GM19023 (cell line): ENCODE results near the gene DPCD.

Experiments
- ATAC-seq: cut with Tn5 transposase; IDR thresholded peaks from one replicate; pipeline ENCODE4 v1.9.1; 2021; ENCODE audit warnings: mild to moderate bottlenecking, moderate library complexity; ENCODE audit not compliant: unreplicated experiment

Gene DPCD

DNA sequence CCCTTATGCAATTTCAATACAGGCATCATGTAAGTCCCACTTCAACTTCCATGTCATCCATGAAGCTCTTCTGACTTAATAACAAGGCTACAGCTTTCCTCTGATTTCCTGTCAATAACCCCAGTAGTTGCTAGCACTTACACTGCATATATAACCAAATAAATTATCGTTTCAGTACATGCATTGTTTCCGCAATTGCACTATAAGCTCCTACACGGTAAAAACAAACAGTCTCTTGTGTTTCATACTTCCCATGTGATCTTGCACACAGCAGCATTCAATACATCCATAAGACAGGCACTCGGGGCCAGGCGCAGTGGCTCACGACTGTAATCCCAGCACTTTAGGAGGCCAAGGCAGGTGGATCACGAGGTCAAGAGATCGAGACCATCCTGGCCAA is 65.4 kb downstream of the DPCD start:
- ATAC-seq = no peak

DNA sequence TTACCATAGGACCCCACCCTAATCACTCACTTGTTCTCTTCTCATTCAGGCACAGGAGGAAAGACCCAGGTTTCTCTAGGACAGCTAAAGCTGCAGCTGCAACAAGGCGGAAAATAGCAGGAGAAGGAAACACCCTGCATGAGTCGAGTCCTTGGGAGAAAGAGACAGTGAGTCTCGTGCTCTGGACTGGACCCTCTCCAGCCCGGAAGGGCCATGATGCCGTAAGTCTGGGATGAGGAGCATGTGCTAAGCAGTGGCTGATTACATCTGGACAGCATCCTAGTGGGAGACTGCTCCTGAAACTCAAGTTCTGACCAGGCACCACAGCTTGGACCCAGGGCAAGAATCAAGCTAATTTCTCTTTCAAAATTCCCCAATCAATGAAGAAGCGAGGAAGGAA is 67.4 kb downstream of the DPCD start:
- ATAC-seq = no peak

DNA sequence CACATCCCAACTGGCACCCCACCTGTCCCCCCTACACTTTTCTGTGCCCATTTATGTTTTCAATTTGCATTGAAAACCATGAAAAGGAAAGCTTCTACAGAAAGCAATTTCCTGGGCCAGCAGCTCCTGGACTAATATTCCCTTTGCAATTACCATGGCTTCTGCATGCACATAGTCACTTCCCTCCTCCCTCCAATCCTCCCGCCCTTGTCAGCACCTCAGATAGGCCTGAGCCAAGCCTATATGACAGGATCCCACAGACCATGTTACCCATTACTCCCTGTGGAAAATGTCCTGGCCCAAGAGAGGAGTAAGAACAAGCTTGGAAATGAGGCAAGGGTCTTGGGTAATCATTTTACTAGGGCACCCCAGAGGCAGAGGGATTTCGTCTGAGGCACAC is 68.8 kb downstream of the DPCD start:
- no peak for ATAC-seq

DNA sequence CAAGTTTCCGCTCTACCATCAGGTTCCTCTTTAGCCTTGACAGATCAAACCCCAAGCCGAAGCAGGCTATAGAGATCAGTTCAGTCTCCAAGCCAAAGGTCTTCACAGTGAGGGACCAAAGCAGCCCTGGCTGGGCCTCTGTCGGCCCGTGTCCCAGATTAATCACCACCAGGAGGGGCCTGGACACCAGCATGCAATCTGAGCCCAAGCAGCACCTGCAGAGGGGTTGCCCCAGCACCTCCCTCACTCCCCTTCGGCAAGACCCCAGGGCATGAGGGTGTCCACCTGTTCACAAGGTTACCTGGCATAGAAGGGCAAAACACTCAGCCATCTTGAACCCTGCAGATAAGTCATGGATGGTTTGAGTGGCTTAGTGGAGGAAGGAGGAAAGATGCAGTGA is 70.9 kb downstream of the DPCD start:
- no peak for ATAC-seq
